HG03039 (cell line): ENCODE results near the gene GLIS1.

Experiments used
- ATAC-seq: cut with Tn5 transposase; IDR thresholded peaks from one replicate; pipeline ENCODE4 v1.9.1; 2021; ENCODE audit warnings: mild to moderate bottlenecking, moderate library complexity; ENCODE audit not compliant: unreplicated experiment

The GLIS1 gene

DNA sequence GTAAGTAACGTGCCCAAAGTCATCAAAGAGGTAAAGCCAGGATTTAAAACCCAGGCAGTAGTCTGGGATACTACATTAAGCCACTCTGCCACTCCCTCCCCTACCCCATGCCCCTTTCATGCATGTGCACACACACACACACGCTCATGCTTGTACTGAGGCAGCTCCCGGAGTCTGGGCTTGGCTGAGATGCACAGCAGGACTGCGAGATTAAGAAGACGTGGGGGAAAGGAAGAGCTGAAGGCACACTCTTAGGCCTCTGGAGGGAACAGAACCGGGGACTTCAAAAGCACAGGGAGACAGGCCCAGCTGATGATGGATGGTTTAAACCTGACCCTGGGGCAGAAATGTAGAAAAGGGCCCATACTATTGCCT is 98.3 kb downstream of the GLIS1 start:
- no peak for ATAC-seq

DNA sequence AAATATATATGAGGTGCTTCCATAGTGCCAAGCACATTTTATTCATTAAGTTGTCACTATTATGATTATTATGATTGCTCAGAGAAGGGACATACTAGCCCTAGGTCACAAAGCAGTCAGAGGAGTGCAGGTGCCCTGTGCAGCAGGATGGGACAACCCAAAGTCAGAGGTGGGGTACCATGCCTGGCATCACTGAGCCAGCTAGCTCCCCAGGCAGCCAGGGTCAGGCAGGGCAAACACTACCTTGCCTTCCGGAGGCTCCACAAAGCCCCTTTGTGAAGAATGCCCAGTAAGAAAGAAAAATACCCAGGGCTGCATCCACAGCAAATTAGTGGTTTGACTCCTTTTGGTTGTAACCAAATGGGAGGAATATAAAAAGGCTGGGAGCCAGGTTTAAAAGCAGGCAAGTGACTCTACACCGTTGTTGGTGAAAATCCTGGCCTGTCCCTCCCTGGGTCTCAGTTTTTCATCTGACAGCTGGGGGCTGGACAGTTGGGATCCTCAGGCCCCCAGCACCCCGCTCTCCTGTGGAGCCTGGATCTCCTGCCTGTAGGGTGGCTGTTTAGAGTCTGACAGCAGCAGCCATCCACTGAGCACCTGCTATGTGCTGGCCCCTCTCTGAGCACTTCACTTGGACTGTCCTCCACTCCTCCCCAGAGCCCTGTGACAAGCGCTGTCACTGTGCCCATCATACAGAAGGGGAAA is 98.8 kb downstream of the GLIS1 start:
- ATAC-seq, result no peak

DNA sequence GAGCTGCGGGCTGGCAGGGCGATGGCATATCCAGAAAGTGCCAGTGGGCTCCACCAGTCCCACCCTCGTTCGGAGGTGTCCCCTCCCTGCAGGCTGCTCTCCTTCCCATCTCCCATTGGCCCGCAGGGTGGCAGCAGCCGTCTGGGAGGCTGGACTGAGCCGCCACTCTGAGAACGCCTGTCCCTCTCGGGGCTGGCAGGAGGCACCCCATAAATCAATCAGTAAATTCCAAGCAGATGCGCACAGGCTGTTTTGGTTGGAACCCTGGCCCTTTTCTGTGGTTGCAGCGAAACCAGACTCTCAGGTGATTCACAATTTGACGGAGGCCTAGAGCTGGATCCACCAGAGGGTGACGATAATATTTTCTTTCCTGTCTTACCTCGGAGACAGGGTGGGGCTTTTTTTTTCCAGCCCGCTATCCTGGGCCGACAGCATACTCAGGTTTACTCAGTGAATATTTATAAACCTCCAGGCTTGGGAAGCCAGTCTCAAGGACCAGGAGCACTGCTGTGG is 99.7 kb downstream of the GLIS1 start:
- ATAC-seq, result no peak

DNA sequence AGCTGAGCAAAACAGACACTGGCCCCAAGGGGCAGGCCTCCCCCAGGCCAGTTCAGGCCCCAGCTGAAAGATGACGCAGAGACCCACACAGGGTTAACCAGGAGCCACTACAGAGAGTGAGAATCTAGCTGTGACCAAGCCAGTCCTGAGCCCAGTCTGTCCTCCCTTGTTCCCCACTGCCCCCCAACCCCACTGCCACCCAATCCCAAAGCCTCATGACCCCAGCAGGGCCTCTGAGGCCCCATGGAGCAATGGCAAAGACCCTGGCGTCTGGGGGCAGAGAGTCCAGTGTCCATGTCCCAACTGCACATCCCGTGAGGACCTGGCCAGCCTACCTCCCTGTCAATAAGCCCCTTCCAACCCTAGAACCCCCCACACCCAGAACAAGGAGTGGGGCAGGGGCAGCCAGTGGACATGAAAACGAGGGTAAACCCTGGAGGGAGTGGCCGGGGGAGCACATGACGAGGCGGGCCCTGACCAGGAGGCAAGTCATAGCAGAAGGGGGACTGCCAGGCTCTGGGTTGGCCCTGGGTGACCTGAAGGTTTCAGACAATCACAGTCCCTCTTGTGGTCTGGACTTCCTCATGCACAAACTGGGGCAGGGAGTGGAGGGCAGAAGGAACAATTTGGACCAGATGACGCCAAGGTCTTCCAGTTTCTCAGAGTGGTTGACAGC is 100.5 kb downstream of the GLIS1 start:
- ATAC-seq, result no peak

DNA sequence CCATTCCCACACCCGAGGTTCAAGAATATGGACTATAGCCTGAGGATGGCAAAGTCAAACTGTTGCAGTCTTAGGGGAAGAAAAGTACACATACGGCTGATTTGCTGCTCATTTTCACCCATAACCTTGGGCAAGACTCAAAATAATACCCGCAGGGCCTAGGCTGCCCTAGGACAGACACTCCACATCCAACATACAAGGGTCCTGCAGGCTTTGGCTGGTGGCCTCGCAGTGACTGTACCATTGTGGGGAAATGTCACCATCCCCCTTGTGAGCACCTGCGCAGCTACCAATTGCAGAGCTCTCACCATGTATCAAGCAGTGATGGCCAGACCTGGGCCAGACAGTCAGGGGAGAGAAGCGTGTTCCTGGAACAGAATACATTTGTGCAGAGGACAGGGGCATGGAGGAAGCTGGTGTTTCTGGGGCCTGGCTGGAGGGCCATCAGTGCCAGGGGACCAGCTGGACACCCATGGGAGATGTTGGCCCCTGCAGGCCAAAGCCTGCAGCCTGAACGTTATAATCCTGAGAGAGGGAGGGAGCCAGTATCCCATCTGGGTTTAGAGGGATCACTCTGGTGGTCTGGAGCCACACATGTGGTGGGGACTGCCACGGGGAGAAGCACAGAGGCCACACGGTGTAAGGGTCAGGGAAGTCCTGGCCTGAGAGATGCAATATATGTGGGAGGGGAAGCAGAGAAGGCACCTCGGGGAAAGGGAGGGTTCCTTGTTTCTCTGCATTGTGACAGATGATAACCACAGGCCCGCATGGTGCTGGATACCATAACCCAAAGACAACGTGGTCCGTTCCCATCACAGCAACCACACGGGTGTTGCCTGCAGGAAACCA is 101.2 kb downstream of the GLIS1 start:
- no peak for ATAC-seq

DNA sequence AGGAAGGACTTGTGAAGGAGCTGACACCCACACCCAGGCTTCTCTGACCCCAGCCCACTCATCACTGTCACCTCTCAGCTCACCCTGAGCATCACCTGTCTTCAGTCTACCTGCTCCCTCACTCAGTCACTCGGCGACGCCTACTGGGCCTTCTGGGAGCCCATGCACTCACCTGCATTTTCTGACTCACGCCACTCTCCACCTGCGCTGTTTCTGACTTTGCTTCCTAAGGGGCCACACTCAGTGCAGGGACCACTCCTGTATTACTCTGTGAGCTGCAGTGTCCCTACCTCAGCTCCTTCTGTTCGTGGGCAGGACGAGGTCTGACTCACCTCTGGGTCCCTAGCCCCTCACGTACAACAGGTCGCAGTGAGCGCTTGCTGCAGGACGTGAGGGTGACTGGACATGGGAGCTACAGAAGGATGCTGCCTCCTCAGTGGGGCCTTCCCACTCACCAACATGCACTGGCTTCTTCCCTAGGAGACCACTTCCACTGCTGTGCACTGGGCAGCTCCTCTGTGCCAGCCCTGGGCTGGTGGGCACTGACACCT is 102.3 kb downstream of the GLIS1 start:
- ATAC-seq, result no peak

- ATAC-seq, result no peak
Observed at GRCh38 chr1:53634571-53634979, 104.4 kb downstream of the GLIS1 start.

- no peak for ATAC-seq
Observed at GRCh38 chr1:53633073-53633704, 105.8 kb downstream of the GLIS1 start.

- ATAC-seq, result no peak
Observed at GRCh38 chr1:53631622-53632310, 107.2 kb downstream of the GLIS1 start.

GRCh38 chr1:53629101-53629691 is 109.8 kb downstream of the GLIS1 start:
- ATAC-seq, result no peak

- ATAC-seq, result no peak
Observed at GRCh38 chr1:53628286-53628955, 110.5 kb downstream of the GLIS1 start.

GRCh38 chr1:53627666-53628065 is 111.3 kb downstream of the GLIS1 start:
- no peak for ATAC-seq

DNA sequence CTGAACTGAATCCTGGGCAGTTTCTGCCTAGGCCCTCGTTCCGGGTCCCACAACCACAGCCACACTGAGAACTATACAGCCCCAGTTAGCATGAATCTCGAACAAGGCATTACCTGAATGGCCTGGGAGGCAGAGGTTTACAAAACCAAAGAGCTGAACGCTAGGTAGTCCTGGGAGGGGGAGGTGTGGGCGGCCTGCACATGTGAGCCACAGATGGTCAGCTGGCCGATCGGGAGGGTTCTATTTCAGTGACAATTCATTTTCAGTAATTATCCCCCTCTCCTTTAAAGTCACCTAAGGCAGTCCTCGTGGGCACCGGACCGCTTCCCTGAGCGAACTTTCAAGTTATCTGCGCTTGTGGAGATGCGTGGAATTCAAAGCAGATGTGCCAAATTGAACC is 111.9 kb downstream of the GLIS1 start:
- no peak for ATAC-seq

- ATAC-seq, result no peak
Observed at GRCh38 chr1:53626616-53627015, 112.3 kb downstream of the GLIS1 start.

DNA sequence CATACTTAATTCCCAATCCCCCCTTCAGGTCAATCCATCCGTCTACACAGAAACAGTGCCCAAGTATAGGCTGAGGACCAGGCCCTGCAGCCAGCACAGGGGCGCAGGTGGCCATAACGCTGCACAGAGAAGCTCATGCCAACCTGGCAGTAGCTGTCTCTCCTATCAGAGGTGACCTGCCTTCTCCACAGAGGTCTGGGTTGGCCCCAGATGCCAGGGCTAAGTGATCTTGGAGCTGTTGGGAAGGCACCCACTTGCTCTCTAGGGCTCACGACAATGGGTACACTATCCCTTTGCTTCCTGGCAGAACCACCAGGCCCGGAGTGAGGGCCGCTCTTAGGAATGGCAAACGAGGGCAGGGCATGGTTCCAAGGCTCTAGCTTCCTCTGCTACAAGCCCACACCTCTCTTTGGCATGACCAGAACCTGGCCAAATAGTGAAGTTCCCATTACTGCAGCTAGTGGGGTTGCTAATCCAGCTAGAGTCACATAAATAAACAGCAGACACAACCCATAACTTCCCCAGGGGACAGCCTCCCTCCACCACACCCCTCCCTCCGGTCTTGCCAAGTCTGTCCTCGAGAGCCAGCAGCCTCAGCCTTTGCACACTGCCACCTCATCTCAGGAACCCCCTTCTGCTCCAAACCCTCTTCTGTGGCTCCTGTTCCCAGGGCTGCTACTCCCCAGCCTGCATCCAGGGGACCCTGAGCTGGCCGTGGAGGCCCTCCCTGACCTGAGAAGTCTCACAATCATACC is 113.0 kb downstream of the GLIS1 start:
- no peak for ATAC-seq

- ATAC-seq, result no peak
Observed at GRCh38 chr1:53625049-53625448, 113.9 kb downstream of the GLIS1 start.

GRCh38 chr1:53622531-53622930 is 116.4 kb downstream of the GLIS1 start:
- ATAC-seq, result no peak

GRCh38 chr1:53621144-53621543 is 117.8 kb downstream of the GLIS1 start:
- ATAC-seq, result no peak
